Body of pancreas (tissue), 4 donors: ENCODE results near the gene ALG1.
"Not testable (repeated sequence)": the region's sequence is repeated elsewhere in the genome, so short reads cannot be mapped to it uniquely, and the experiment has no call there.

Source experiments
- POLR2A ChIP-seq, 3 donors: fragments of 450-650 bp; IDR thresholded peaks; one replicate each; pipeline ENCODE4 v1.6.1; 2016; ENCODE audit warnings: antibody characterized with exemption in 3 of 3, mild to moderate bottlenecking in 2 of 3
- TF ChIP-seq, protein P1 (sequence below), 7 experiments: fragments of 450-650 bp in 4 of 7; fragments of 200-600 bp in 3 of 7; sonication (generic) in 3 of 7; IDR thresholded peaks; one replicate each; pipeline ENCODE4 v1.5.1; 2016 to 2019; ENCODE audit warnings: antibody characterized with exemption in 7 of 7

DNA sequence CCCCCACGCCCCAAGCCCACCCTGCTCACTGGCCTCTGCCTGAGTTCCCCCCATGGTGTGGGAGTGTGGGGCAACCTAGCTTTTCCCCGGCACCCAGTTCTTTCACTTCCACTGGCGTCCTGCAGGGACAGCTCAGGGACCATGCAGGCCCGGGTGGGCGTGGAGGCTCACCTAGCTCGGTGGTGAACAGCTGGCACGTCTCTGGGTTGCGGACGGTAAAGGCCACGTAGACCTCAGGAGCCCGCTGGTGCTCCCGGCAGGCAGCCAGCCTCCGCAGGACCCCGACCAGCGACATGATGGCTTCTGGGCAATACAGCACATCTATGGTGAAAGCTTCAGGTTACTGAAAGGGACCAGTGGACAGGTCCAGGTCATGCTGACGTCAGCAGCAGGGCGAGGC lies 17.3 kb downstream of the ALG1 start:
- TF ChIP-seq, protein P1, sequence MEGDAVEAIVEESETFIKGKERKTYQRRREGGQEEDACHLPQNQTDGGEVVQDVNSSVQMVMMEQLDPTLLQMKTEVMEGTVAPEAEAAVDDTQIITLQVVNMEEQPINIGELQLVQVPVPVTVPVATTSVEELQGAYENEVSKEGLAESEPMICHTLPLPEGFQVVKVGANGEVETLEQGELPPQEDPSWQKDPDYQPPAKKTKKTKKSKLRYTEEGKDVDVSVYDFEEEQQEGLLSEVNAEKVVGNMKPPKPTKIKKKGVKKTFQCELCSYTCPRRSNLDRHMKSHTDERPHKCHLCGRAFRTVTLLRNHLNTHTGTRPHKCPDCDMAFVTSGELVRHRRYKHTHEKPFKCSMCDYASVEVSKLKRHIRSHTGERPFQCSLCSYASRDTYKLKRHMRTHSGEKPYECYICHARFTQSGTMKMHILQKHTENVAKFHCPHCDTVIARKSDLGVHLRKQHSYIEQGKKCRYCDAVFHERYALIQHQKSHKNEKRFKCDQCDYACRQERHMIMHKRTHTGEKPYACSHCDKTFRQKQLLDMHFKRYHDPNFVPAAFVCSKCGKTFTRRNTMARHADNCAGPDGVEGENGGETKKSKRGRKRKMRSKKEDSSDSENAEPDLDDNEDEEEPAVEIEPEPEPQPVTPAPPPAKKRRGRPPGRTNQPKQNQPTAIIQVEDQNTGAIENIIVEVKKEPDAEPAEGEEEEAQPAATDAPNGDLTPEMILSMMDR (IDR thresholded peaks at IDR 0.05): not testable (repeated sequence)
- not testable (repeated sequence) for TF ChIP-seq POLR2A (IDR thresholded peaks at IDR 0.05)
